HCT116 (cell line): Measurements from ENCODE around the gene AKAP14. TPM values are rescaled to one million over a fixed set of nuclear protein-coding genes. Genes with fewer than 3 reads are reported as not detected.

Source experiments
- ATAC-seq: fragments of 200-7000 bp; cut with Tn5 transposase; 2 replicates; pipeline ENCODE4 v1.9.1; 2020; ENCODE audit warnings: mild to moderate bottlenecking, moderate library complexity
- BruUV-seq: library from RNA; stranded (reverse); fragments of 400-500 nt; replicated peaks from 2 replicates; lab custom pipeline; 2021; lab: Mats Ljungman, UMichigan
- CTCF ChIA-PET: fragments of 300-600 bp; sonication (Branson Sonifier 250); formaldehyde crosslinking; loops from one replicate; lab custom pipeline; 2021; ENCODE audit warnings: antibody characterized with exemption; lab: Charles Lee
- POLR2A ChIA-PET: fragments of 300-600, 350-600 bp; sonication (Branson Sonifier 250); formaldehyde crosslinking; loops from one replicate; lab custom pipeline; 2021; ENCODE audit warnings: antibody characterized with exemption; lab: Charles Lee
- RAD21 ChIA-PET, 2 experiments: fragments of 300-600 bp; sonication (Branson Sonifier 250); formaldehyde crosslinking; loops; one replicate each; lab custom pipeline; 2023; ENCODE audit warnings: low total read pairs in 2 of 2; ENCODE audit not compliant: uncharacterized antibody in 2 of 2, unreplicated experiment in 2 of 2, low non-redundant PET in 1 of 2; lab: Charles Lee
- DNase-seq: peaks from one replicate; pipeline ENCODE4 v3.0.0-alpha.2; 2010; ENCODE audit warnings: low read depth, low spot score
- H2AFZ ChIP-seq: fragments of 200-600 bp; shearing (Covaris generic), sonication (generic); 2 replicates; pipeline ENCODE4 v1.6.1; 2017; ENCODE audit warnings: low read depth, mixed run types, mixed read lengths, antibody characterized with exemption, low read length; ENCODE audit not compliant: poor library complexity, severe bottlenecking
- H3K27ac ChIP-seq: 2 replicates; pipeline ENCODE4 v1.5.1; 2012; ENCODE audit warnings: low read depth, low read length
- H3K27me3 ChIP-seq: fragments of 200-600 bp; sonication (generic); 2 replicates; pipeline ENCODE4 v1.6.1; 2016; ENCODE audit warnings: mixed run types, low read length, mixed read lengths; ENCODE audit not compliant: insufficient read depth
- H3K36me3 ChIP-seq, 2 experiments: fragments of 200-500 bp in 1 of 2; fragments of 200-600 bp in 1 of 2; sonication (Bioruptor generic) in 1 of 2; sonication (generic) in 1 of 2; 2 replicates each; pipeline versions ENCODE4 v1.5.1 to v1.6.1; 2014 to 2016; ENCODE audit warnings: low read length in 2 of 2, inconsistent platforms in 1 of 2, mixed read lengths in 1 of 2, mixed run types in 1 of 2; ENCODE audit not compliant: insufficient read depth in 2 of 2, control insufficient read depth in 1 of 2
- H3K4me1 ChIP-seq, 2 experiments: fragments of 200-600 bp in 1 of 2; sonication (generic) in 1 of 2; 2 replicates each; pipeline versions ENCODE4 v1.5.1 to v1.6.1; 2012 to 2017; ENCODE audit warnings: low read length in 2 of 2, inconsistent platforms in 1 of 2, mild to moderate bottlenecking in 1 of 2, mixed read lengths in 1 of 2, mixed run types in 1 of 2, moderate library complexity in 1 of 2; ENCODE audit not compliant: insufficient read depth in 2 of 2, control insufficient read depth in 1 of 2
- H3K4me2 ChIP-seq: fragments of 200-600 bp; sonication (generic); 2 replicates; pipeline ENCODE4 v1.6.1; 2017; ENCODE audit warnings: mixed run types, low read length, mixed read lengths
- H3K4me3 ChIP-seq, 2 experiments: fragments of 200-600 bp in 1 of 2; sonication (generic) in 1 of 2; replicated peaks in 1 of 2; 2 replicates each; pipeline ENCODE4 v1.5.1; 2011 to 2016; ENCODE audit warnings: low read length in 2 of 2, control low read depth in 1 of 2, low read depth in 1 of 2, mild to moderate bottlenecking in 1 of 2, mixed read lengths in 1 of 2, mixed run types in 1 of 2
- H3K79me2 ChIP-seq: fragments of 200-600 bp; sonication (generic); 2 replicates; pipeline ENCODE4 v1.6.1; 2017; ENCODE audit warnings: mild to moderate bottlenecking, mixed run types, low read length, moderate library complexity, mixed read lengths; ENCODE audit not compliant: insufficient read depth
- H3K9ac ChIP-seq: fragments of 200-600 bp; sonication (generic); 2 replicates; pipeline ENCODE4 v1.6.1; 2016; ENCODE audit warnings: low read length, mixed read lengths
- H3K9me2 ChIP-seq: fragments of 200-600 bp; sonication (generic), shearing (Covaris generic); 2 replicates; pipeline ENCODE4 v1.6.1; 2017; ENCODE audit warnings: mixed run types, mild to moderate bottlenecking, moderate library complexity; ENCODE audit not compliant: insufficient read depth
- H3K9me3 ChIP-seq, 2 experiments: fragments of 200-500 bp in 1 of 2; fragments of 200-600 bp in 1 of 2; sonication (Bioruptor generic) in 1 of 2; sonication (generic) in 1 of 2; 2 replicates each; pipeline ENCODE4 v1.6.1; 2014 to 2017; ENCODE audit warnings: low read length in 2 of 2, mixed read lengths in 2 of 2, inconsistent platforms in 1 of 2, low read depth in 1 of 2, mild to moderate bottlenecking in 1 of 2, mixed run types in 1 of 2, moderate library complexity in 1 of 2; ENCODE audit not compliant: control insufficient read depth in 1 of 2, insufficient read depth in 1 of 2
- H4K20me1 ChIP-seq: fragments of 200-600 bp; sonication (generic), shearing (Covaris generic); 2 replicates; pipeline ENCODE4 v1.6.1; 2017; ENCODE audit warnings: mixed run types, mild to moderate bottlenecking, moderate library complexity; ENCODE audit not compliant: insufficient read depth
- CBX3 ChIP-seq: IDR thresholded peaks from 2 replicates; pipeline ENCODE4 v1.6.1; 2012; ENCODE audit warnings: low read depth
- CEBPB ChIP-seq: IDR thresholded peaks from 2 replicates; pipeline ENCODE4 v1.6.1; 2012; ENCODE audit warnings: low read depth
- CTCF ChIP-seq, 3 experiments: fragments of 200-600 bp in 1 of 3; sonication (generic) in 1 of 3; IDR thresholded peaks in 2 of 3; conservative IDR thresholded peaks in 1 of 3; 2 replicates each; pipeline ENCODE4 v1.5.1; 2012 to 2017; ENCODE audit warnings: low read depth in 2 of 3, low read length in 2 of 3, antibody characterized with exemption in 1 of 3, borderline replicate concordance in 1 of 3, control low read depth in 1 of 3, mild to moderate bottlenecking in 1 of 3, mixed read lengths in 1 of 3, mixed run types in 1 of 3, moderate library complexity in 1 of 3; ENCODE audit not compliant: insufficient read depth in 1 of 3
- ELF1 ChIP-seq: IDR thresholded peaks from 2 replicates; pipeline ENCODE4 v1.6.1; 2012; ENCODE audit warnings: low read depth, borderline replicate concordance
- EZH2 ChIP-seq: fragments of 200-600 bp; sonication (generic); IDR thresholded peaks from 2 replicates; pipeline ENCODE4 v1.6.1; 2017; ENCODE audit warnings: antibody characterized with exemption, mixed run types
- EZH2phosphoT487 ChIP-seq: fragments of 200-600 bp; IDR thresholded peaks from 2 replicates; pipeline ENCODE4 v1.6.1; 2018; ENCODE audit warnings: antibody characterized with exemption, borderline replicate concordance
- JUND ChIP-seq: IDR thresholded peaks from 2 replicates; pipeline ENCODE4 v1.6.1; 2012
- POLR2A ChIP-seq: IDR thresholded peaks from 2 replicates; pipeline ENCODE4 v1.7.0; 2011; ENCODE audit warnings: borderline replicate concordance; ENCODE audit not compliant: insufficient read depth, insufficient read length; ENCODE audit errors: extremely low read depth
- POLR2AphosphoS5 ChIP-seq: IDR thresholded peaks from 2 replicates; pipeline ENCODE4 v1.6.1; 2011; ENCODE audit warnings: mild to moderate bottlenecking, low read depth, low read length, moderate library complexity
- RAD21 ChIP-seq: IDR thresholded peaks from 2 replicates; pipeline ENCODE4 v1.6.1; 2012; ENCODE audit warnings: low read depth, mild to moderate bottlenecking
- REST ChIP-seq: IDR thresholded peaks from 2 replicates; pipeline ENCODE4 v1.6.1; 2012; ENCODE audit warnings: low read depth
- SIN3A ChIP-seq: IDR thresholded peaks from 2 replicates; pipeline ENCODE4 v1.6.1; 2012; ENCODE audit warnings: low read depth
- TCF7L2 ChIP-seq: IDR thresholded peaks from 2 replicates; pipeline ENCODE4 v1.7.0; 2011; ENCODE audit warnings: borderline replicate concordance, inconsistent platforms; ENCODE audit not compliant: insufficient read depth, insufficient read length; ENCODE audit errors: extremely low read depth
- ZBTB33 ChIP-seq: IDR thresholded peaks from 2 replicates; pipeline ENCODE4 v1.6.1; 2011; ENCODE audit warnings: mild to moderate bottlenecking, low read length, moderate library complexity; ENCODE audit not compliant: insufficient replicate concordance; ENCODE audit errors: extremely low read depth
- ZFX ChIP-seq: fragments of 450-650 bp; IDR thresholded peaks from 2 replicates; pipeline ENCODE4 v1.6.1; 2017
- intact Hi-C: fragments of 100-400 bp; cut with micrococcal nuclease; formaldehyde crosslinking; loops from 2 replicates; pipeline ENCODE4 v1.10.0; 2022
- total RNA-seq: library from RNA; stranded (reverse); gene quantifications from one replicate; pipeline ENCODE4 v1.2.1, GENCODE V29; 2021; ENCODE audit not compliant: unreplicated experiment

AKAP14 gene
- total RNA-seq, 1 experiment from 2014 or later = not detected

GRCh38 chrX:119880076-119880475, 15.6 kb upstream of the AKAP14 start:
- ATAC-seq (0 out of 2 replicates have a peak, but pooled peaks have one; percentile 20), DNase-seq (no peak)
- Histone ChIP-seq H3K36me3 (peaks cover 3 to 7% of the 10 kb centered on the region in 2 experiments; a peak in 2 of 4 replicates), H3K27ac (no peak overlapping the region), H4K20me1 (no peaks in the 10 kb centered on the region), H3K9me2 (no peaks in the 10 kb centered on the region), H3K79me2 (peaks cover 11% of the 10 kb centered on the region), H3K4me3 (no peak overlapping the region), H3K9me3 (no peaks in the 10 kb centered on the region), H2AFZ (no peak overlapping the region), H3K27me3 (no peaks in the 10 kb centered on the region), H3K4me1 (no peaks in the 10 kb centered on the region), H3K9ac (no peak overlapping the region), H3K4me2 (no peak overlapping the region)
- TF ChIP-seq CTCF (IDR thresholded peaks at IDR 0.05 in 2 of 3, conservative IDR thresholded peaks at IDR 0.05 in 1 of 3; ENCODE audit: borderline replicate concordance in 1 of 3, insufficient read depth in 1 of 3, low read depth in 2 of 3, low read length in 2 of 3) (no peak), REST (no peak), JUND (no peak), ZFX (no peak), CBX3 (no peak), ZBTB33 (no peak), TCF7L2 (no peak), RAD21 (no peak), POLR2A (no peak), EZH2phosphoT487 (no peak), EZH2 (no peak), POLR2AphosphoS5 (no peak), SIN3A (no peak), ELF1 (no peak), CEBPB (no peak)
- ChIA-PET POLR2A (no interaction called here), RAD21 (no interaction called here), CTCF (no interaction called here)
- intact Hi-C loops = loop anchor here (5.0 kb wide), 1 partner anchor 363 kb away; no protein-coding TSS in a partner anchor
- no TSS peak for BruUV-seq
